Subcutaneous adipose tissue (tissue), 4 donors: Measurements from ENCODE around the gene FST. TPM values are rescaled to one million over a fixed set of nuclear protein-coding genes. Genes with fewer than 3 reads are reported as not detected.

Source experiments
- CTCF ChIP-seq: fragments of 450-650 bp; IDR thresholded peaks from one replicate; pipeline ENCODE4 v1.5.1; 2016; ENCODE audit warnings: low read depth, mild to moderate bottlenecking, control low read depth, antibody characterized with exemption, moderate library complexity
- total RNA-seq, 4 donors: library from RNA; depleted of rRNA; stranded (reverse); fragments of >200 nt; gene quantifications; one replicate each; pipeline ENCODE4 v1.1.0, GENCODE V29; 2016

The FST gene
- total RNA-seq: 10 to 100 TPM; 14.3 to 21.6 (median 16.9) TPM

GRCh38 chr5:53480416-53481158 lies at the start of gene FST:
Gene FST, plus strand, starts transcription at chr5:53480629. Its CDS starts 163 bp downstream, at chr5:53480792.
- TF ChIP-seq CTCF: no peak

GRCh38 chr5:53431665-53432064 lies 48.8 kb upstream of the FST start:
- no peak for TF ChIP-seq CTCF

- no peak for TF ChIP-seq CTCF
These were observed 47.4 kb upstream of the FST start for GRCh38 chr5:53433026-53433425.

GRCh38 chr5:53434541-53434940 lies 45.9 kb upstream of the FST start:
- no peak for TF ChIP-seq CTCF

GRCh38 chr5:53436480-53437191 lies 43.8 kb upstream of the FST start:
- TF ChIP-seq CTCF: no peak

- TF ChIP-seq CTCF: no peak
These were observed 42.4 kb upstream of the FST start for GRCh38 chr5:53438079-53438478.
